Liver (tissue), 9 donors: Measurements from ENCODE around the gene CCDC30. TPM values are rescaled to one million over a fixed set of nuclear protein-coding genes. Genes with fewer than 3 reads are reported as not detected.

ENCODE experiments used
- DNase-seq: peaks from one replicate; pipeline ENCODE4 v3.0.0-alpha.2; 2017; ENCODE audit warnings: low spot score
- H3K27ac ChIP-seq, 2 donors: one replicate each; pipeline ENCODE4 v1.7.0; 2013; ENCODE audit warnings: inconsistent platforms in 2 of 2, low read length in 2 of 2, control low read depth in 1 of 2, low read depth in 1 of 2, mild to moderate bottlenecking in 1 of 2
- H3K27me3 ChIP-seq, 4 donors: one replicate each; pipeline versions ENCODE4 v1.6.1 to v1.7.0; 2013; ENCODE audit warnings: low read length in 3 of 4, inconsistent platforms in 1 of 4, mild to moderate bottlenecking in 1 of 4, moderate library complexity in 1 of 4; ENCODE audit not compliant: control insufficient read depth in 4 of 4, insufficient read depth in 4 of 4
- H3K36me3 ChIP-seq, 4 donors: one replicate each; pipeline versions ENCODE4 v1.6.1 to v1.7.0; 2013; ENCODE audit warnings: low read length in 3 of 4, mild to moderate bottlenecking in 3 of 4, low read depth in 1 of 4, moderate library complexity in 1 of 4; ENCODE audit not compliant: control insufficient read depth in 4 of 4, insufficient read depth in 3 of 4
- H3K4me1 ChIP-seq, 4 donors: one replicate each; pipeline versions ENCODE4 v1.6.1 to v1.7.0; 2013; ENCODE audit warnings: low read length in 3 of 4, mild to moderate bottlenecking in 3 of 4, moderate library complexity in 1 of 4; ENCODE audit not compliant: control insufficient read depth in 4 of 4, insufficient read depth in 4 of 4
- H3K4me3 ChIP-seq, 3 donors: one replicate each; pipeline versions ENCODE4 v1.6.1 to v1.7.0; 2013; ENCODE audit warnings: low read length in 3 of 3, control low read depth in 1 of 3, low read depth in 1 of 3, mild to moderate bottlenecking in 1 of 3
- H3K9ac ChIP-seq, 2 donors: one replicate each; pipeline ENCODE4 v1.7.0; 2013; ENCODE audit warnings: low read length in 2 of 2, mild to moderate bottlenecking in 2 of 2, moderate library complexity in 2 of 2, control low read depth in 1 of 2, low read depth in 1 of 2
- H3K9me3 ChIP-seq, 4 donors: one replicate each; pipeline versions ENCODE4 v1.6.1 to v1.7.0; 2013; ENCODE audit warnings: low read length in 3 of 4; ENCODE audit not compliant: control insufficient read depth in 4 of 4
- ATF3 ChIP-seq: IDR thresholded peaks from 2 replicates; pipeline ENCODE4 v1.6.1; 2016; ENCODE audit warnings: antibody characterized with exemption
- CTCF ChIP-seq: fragments of 150-350 bp; IDR thresholded peaks from 2 replicates; pipeline ENCODE4 v1.5.1; 2017; ENCODE audit warnings: improper control_type of control experiment, low read depth, low read length; ENCODE audit not compliant: missing input control
- EGR1 ChIP-seq, 2 donors: IDR thresholded peaks; 2 replicates each; pipeline ENCODE4 v1.6.1; 2016 to 2018; ENCODE audit warnings: antibody characterized with exemption in 2 of 2, low read depth in 2 of 2
- FOXA1 ChIP-seq: IDR thresholded peaks from 2 replicates; pipeline ENCODE4 v1.6.1; 2016; ENCODE audit warnings: antibody characterized with exemption
- HNF4A ChIP-seq, 2 donors: conservative IDR thresholded peaks; 2 replicates each; pipeline ENCODE4 v1.6.1; 2016; ENCODE audit warnings: antibody characterized with exemption in 2 of 2, mild to moderate bottlenecking in 2 of 2
- HNF4G ChIP-seq: IDR thresholded peaks from 2 replicates; pipeline ENCODE4 v1.6.1; 2016; ENCODE audit warnings: antibody characterized with exemption
- NR2F2 ChIP-seq: IDR thresholded peaks from 2 replicates; pipeline ENCODE4 v1.6.1; 2016; ENCODE audit warnings: antibody characterized with exemption
- RXRA ChIP-seq, 2 donors: IDR thresholded peaks; 2 replicates each; pipeline ENCODE4 v1.6.1; 2017 to 2018; ENCODE audit warnings: antibody characterized with exemption in 2 of 2, mild to moderate bottlenecking in 1 of 2
- SP1 ChIP-seq: IDR thresholded peaks from 2 replicates; pipeline ENCODE4 v1.6.1; 2018; ENCODE audit warnings: antibody characterized with exemption, mild to moderate bottlenecking
- TAF1 ChIP-seq: conservative IDR thresholded peaks from 2 replicates; pipeline ENCODE4 v1.6.1; 2016; ENCODE audit warnings: antibody characterized with exemption, mild to moderate bottlenecking
- YY1 ChIP-seq: IDR thresholded peaks from 2 replicates; pipeline ENCODE4 v1.6.1; 2016; ENCODE audit warnings: antibody characterized with exemption, mild to moderate bottlenecking
- WGBS: extraction: QIAGEN DNeasy Blood & Tissue Kit; methylation state at CpG from one replicate; pipeline ENCODE4 v1.1.7; 2013; 5-methylcytosine and 5-hydroxymethylcytosine counted together
- polyA plus RNA-seq, 2 donors: library from polyadenylated mRNA; stranded (reverse) in 1 of 2; unstranded in 1 of 2; fragments of 200-250 nt in 1 of 2; fragments of >200 nt in 1 of 2; fragmentation: Nextera tagmentation in 1 of 2; extraction: Ambion mirVana in 1 of 2; gene quantifications; one replicate each; pipeline versions ENCODE4 v1.2.1 to v1.2.3, GENCODE V29; 2013 to 2015
- total RNA-seq, 2 donors: library from RNA; depleted of rRNA; stranded (reverse); fragments of >200 nt; gene quantifications; one replicate each; pipeline ENCODE4 v1.2.3, GENCODE V29; 2014
- TF ChIP-seq, protein P1 (sequence below): IDR thresholded peaks from 2 replicates; pipeline ENCODE4 v1.6.1; 2016; ENCODE audit warnings: antibody characterized with exemption
- TF ChIP-seq, protein P2 (sequence below): IDR thresholded peaks from 2 replicates; pipeline ENCODE4 v1.6.1; 2016; ENCODE audit warnings: antibody characterized with exemption, mild to moderate bottlenecking
- TF ChIP-seq, protein P3 (sequence below): IDR thresholded peaks from 2 replicates; pipeline ENCODE4 v1.6.1; 2016; ENCODE audit warnings: antibody characterized with exemption
- donor health status: healthy.
- donor health status: healthy.
- donor health status: healthy.
- donor health status: healthy.
- donor health status: healthy.

CCDC30 gene
- total and polyA plus RNA-seq, 4 donors = 0.07 to 2.0 (median 1.3) TPM

DNA sequence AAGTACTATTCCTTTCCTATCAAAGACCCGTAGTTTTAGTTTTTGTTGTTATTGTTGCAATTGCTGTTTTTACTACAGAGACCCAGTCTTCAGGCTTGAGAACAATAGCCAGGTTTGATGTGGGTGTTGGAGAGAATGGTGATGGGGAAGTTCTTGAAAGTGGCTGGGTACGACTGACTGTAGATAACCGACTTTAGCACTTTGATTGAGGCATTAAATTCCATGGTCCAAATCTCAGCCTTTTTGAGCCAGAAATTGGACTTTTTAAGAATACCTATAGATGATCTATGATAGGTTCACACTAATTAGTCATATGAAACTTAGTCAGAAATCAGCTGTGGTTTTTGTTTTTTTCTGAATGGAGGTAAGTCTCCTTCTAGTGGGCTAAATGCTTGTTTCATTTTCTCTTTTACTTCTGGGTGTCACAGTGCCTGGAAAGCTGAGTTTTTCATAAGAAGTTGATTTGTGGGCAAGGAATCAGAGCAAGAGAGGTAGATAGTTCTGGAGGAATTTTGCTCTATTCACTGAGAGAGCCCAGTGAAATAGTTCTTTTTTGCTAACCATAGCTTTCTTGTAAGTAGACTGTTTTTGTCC lies 197.9 kb downstream of the CCDC30 start (continued):
- TF ChIP-seq CTCF = no peak

GRCh38 chr1:42669936-42670335 lies 206.8 kb downstream of the CCDC30 start:
- Histone ChIP-seq H3K4me3 (no peak overlapping the region), H3K9ac (no peak overlapping the region), H3K27me3 (no peaks in the 10 kb centered on the region), H3K4me1 (peaks cover 0 to 6% (median 3%) of the 10 kb centered on the region in 4 donors), H3K27ac (no peak overlapping the region), H3K36me3 (peaks cover 2 to 36% (median 27%) of the 10 kb centered on the region in 4 donors), H3K9me3 (no peaks in the 10 kb centered on the region)
- DNase-seq = no peak
- WGBS = 94% methylated on average over 3 of the region's 3 CpGs
- no peak for TF ChIP-seq HNF4A (conservative IDR thresholded peaks at IDR 0.05)
- TF ChIP-seq HNF4G = no peak
- TF ChIP-seq, protein P1, sequence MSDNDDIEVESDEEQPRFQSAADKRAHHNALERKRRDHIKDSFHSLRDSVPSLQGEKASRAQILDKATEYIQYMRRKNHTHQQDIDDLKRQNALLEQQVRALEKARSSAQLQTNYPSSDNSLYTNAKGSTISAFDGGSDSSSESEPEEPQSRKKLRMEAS = no peak
- TF ChIP-seq, protein P2, sequence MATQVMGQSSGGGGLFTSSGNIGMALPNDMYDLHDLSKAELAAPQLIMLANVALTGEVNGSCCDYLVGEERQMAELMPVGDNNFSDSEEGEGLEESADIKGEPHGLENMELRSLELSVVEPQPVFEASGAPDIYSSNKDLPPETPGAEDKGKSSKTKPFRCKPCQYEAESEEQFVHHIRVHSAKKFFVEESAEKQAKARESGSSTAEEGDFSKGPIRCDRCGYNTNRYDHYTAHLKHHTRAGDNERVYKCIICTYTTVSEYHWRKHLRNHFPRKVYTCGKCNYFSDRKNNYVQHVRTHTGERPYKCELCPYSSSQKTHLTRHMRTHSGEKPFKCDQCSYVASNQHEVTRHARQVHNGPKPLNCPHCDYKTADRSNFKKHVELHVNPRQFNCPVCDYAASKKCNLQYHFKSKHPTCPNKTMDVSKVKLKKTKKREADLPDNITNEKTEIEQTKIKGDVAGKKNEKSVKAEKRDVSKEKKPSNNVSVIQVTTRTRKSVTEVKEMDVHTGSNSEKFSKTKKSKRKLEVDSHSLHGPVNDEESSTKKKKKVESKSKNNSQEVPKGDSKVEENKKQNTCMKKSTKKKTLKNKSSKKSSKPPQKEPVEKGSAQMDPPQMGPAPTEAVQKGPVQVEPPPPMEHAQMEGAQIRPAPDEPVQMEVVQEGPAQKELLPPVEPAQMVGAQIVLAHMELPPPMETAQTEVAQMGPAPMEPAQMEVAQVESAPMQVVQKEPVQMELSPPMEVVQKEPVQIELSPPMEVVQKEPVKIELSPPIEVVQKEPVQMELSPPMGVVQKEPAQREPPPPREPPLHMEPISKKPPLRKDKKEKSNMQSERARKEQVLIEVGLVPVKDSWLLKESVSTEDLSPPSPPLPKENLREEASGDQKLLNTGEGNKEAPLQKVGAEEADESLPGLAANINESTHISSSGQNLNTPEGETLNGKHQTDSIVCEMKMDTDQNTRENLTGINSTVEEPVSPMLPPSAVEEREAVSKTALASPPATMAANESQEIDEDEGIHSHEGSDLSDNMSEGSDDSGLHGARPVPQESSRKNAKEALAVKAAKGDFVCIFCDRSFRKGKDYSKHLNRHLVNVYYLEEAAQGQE = no peak
- TF ChIP-seq ATF3 = no peak
- no peak for TF ChIP-seq FOXA1
- TF ChIP-seq, protein P3, sequence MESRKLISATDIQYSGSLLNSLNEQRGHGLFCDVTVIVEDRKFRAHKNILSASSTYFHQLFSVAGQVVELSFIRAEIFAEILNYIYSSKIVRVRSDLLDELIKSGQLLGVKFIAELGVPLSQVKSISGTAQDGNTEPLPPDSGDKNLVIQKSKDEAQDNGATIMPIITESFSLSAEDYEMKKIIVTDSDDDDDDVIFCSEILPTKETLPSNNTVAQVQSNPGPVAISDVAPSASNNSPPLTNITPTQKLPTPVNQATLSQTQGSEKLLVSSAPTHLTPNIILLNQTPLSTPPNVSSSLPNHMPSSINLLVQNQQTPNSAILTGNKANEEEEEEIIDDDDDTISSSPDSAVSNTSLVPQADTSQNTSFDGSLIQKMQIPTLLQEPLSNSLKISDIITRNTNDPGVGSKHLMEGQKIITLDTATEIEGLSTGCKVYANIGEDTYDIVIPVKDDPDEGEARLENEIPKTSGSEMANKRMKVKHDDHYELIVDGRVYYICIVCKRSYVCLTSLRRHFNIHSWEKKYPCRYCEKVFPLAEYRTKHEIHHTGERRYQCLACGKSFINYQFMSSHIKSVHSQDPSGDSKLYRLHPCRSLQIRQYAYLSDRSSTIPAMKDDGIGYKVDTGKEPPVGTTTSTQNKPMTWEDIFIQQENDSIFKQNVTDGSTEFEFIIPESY = no peak
- no peak for TF ChIP-seq CTCF
- no peak for TF ChIP-seq EGR1 (IDR thresholded peaks at IDR 0.05; ENCODE audit: low read depth in 2 of 2)
- no peak for TF ChIP-seq NR2F2
- no peak for TF ChIP-seq RXRA (IDR thresholded peaks at IDR 0.05)
- TF ChIP-seq TAF1 = no peak
- no peak for TF ChIP-seq YY1
- TF ChIP-seq SP1 = no peak
